Measurements from ENCODE around the gene ADAM19.

GRCh38 chr5:157596487-157596886 is 20.9 kb upstream of the ADAM19 start:
- TF ChIP-seq CTCF (IDR thresholded peaks at IDR 0.05; ENCODE audit: borderline replicate concordance, extremely low read depth, low read length, poor library complexity, severe bottlenecking) (no peak), EZH2 (IDR thresholded peaks at IDR 0.05; ENCODE audit: borderline replicate concordance, low read depth, low read length, severe bottlenecking) (no peak)

Measured in DND-41 (cell line).